Testis (tissue), 3 donors: ENCODE results near the gene TRMT44. TPM values are rescaled to one million over a fixed set of nuclear protein-coding genes. Genes with fewer than 3 reads are reported as not detected.
A peak's percentile ranks its signal among the peaks of the same experiment; 100 is the strongest.

ENCODE experiments used
- DNase-seq: peaks from one replicate; pipeline ENCODE4 v3.0.0-alpha.2; 2019
- H3K27ac ChIP-seq, 2 donors: fragments of 200-600 bp; sonication (generic); one replicate each; pipeline ENCODE4 v1.5.1; 2019
- H3K27me3 ChIP-seq: fragments of 200-600 bp; sonication (generic); one replicate; pipeline ENCODE4 v1.5.1; 2019
- H3K36me3 ChIP-seq: fragments of 200-600 bp; sonication (generic); one replicate; pipeline ENCODE4 v1.5.1; 2017; ENCODE audit warnings: low read depth; ENCODE audit errors: missing control alignments
- H3K4me1 ChIP-seq: fragments of 200-600 bp; sonication (generic); one replicate; pipeline ENCODE4 v1.5.1; 2019
- H3K4me3 ChIP-seq, 2 donors: fragments of 200-600 bp; sonication (generic); one replicate each; pipeline ENCODE4 v1.5.1; 2017 to 2019
- H3K9me3 ChIP-seq: fragments of 200-600 bp; sonication (generic); one replicate; pipeline ENCODE4 v1.5.1; 2017
- POLR2A ChIP-seq: fragments of 450-650 bp; IDR thresholded peaks from one replicate; pipeline ENCODE4 v1.6.1; 2017; ENCODE audit warnings: antibody characterized with exemption, mild to moderate bottlenecking, moderate library complexity
- WGBS, 2 donors: methylation state at CpG; one replicate each; pipeline ENCODE4 v1.1.5; 2018; 5-methylcytosine and 5-hydroxymethylcytosine counted together
- intact Hi-C: fragments of 100-400 bp; cut with DNase I; formaldehyde crosslinking; loops from one replicate; pipeline ENCODE4 v1.15.1; 2023; ENCODE audit warnings: low total_unique reads
- polyA plus RNA-seq: library from polyadenylated mRNA; stranded (reverse); fragments of 350-450 nt; fragmentation: Illumina TruSeq; extraction: RNeasy Lipid Tissue Mini Kit (QIAGEN cat#74804); gene quantifications from one replicate; pipeline ENCODE4 v1.2.3, GENCODE V29; 2014; ENCODE audit warnings: low read depth, low replicate concordance; ENCODE audit not compliant: insufficient read depth
- total RNA-seq, 2 donors: library from RNA; depleted of rRNA; stranded (reverse); fragments of >200 nt; gene quantifications; one replicate each; pipeline ENCODE4 v1.2.3, GENCODE V29; 2016
- TF ChIP-seq, protein P1 (sequence below), 3 experiments: fragments of 450-650 bp in 2 of 3; fragments of 200-600 bp in 1 of 3; sonication (generic) in 1 of 3; IDR thresholded peaks; one replicate each; pipeline ENCODE4 v1.5.1; 2016 to 2019; ENCODE audit warnings: antibody characterized with exemption in 3 of 3, mild to moderate bottlenecking in 2 of 3, moderate library complexity in 1 of 3

TRMT44 gene
- total and polyA plus RNA-seq, 3 donors from 2014 or later: 20.9 to 52.7 (median 41.3) TPM

DNA sequence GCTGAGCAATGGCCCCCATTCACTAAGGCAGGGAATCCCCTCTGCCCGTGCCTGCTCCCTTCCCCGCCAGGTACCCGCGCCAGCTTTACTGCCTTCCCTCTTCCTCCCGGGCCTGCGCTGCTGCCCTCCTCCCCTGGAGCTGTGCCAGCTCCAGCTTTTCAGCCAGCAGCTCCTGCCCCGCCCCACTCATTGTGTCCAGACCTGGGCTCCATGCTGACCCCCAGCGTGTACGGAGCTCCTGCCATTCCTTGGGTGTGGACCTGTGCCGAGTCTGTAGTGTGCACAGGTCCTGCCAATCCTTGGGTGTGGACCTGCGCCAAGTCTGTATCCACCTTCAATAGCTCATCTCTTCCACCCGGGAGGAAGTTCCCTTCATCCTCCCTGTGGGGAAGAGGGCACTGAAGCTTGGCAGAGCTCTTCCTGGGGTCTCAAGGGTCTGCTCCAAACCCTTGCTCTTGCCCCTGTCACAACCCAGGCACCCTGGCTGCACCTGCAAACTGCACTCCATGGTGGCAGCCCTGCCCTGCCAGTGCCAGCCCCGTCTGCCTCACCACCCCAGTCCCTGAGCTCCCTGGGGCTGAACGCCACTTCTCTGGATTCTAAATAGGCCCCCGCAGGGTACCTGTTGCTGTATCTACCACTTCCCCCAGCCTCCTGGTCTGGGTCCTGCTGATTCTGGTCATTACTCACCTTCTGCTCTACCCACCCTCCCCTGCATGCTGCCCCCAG is 63.9 kb downstream of the TRMT44 start:
- intact Hi-C loops: no loop called here
- Histone ChIP-seq H3K27ac (no peak overlapping the region), H3K9me3 (no peaks in the 10 kb centered on the region), H3K27me3 (no peaks in the 10 kb centered on the region), H3K4me1 (peaks cover 39% of the 10 kb centered on the region), H3K4me3 (no peak overlapping the region), H3K36me3 (no peaks in the 10 kb centered on the region)
- DNase-seq: no peak
- TF ChIP-seq, protein P1, sequence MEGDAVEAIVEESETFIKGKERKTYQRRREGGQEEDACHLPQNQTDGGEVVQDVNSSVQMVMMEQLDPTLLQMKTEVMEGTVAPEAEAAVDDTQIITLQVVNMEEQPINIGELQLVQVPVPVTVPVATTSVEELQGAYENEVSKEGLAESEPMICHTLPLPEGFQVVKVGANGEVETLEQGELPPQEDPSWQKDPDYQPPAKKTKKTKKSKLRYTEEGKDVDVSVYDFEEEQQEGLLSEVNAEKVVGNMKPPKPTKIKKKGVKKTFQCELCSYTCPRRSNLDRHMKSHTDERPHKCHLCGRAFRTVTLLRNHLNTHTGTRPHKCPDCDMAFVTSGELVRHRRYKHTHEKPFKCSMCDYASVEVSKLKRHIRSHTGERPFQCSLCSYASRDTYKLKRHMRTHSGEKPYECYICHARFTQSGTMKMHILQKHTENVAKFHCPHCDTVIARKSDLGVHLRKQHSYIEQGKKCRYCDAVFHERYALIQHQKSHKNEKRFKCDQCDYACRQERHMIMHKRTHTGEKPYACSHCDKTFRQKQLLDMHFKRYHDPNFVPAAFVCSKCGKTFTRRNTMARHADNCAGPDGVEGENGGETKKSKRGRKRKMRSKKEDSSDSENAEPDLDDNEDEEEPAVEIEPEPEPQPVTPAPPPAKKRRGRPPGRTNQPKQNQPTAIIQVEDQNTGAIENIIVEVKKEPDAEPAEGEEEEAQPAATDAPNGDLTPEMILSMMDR (IDR thresholded peaks at IDR 0.05): no peak
- no peak for TF ChIP-seq POLR2A
- 57 to 71% methylated on average over 14 to 15 of the region's 15 CpGs for WGBS, 2 donors

DNA sequence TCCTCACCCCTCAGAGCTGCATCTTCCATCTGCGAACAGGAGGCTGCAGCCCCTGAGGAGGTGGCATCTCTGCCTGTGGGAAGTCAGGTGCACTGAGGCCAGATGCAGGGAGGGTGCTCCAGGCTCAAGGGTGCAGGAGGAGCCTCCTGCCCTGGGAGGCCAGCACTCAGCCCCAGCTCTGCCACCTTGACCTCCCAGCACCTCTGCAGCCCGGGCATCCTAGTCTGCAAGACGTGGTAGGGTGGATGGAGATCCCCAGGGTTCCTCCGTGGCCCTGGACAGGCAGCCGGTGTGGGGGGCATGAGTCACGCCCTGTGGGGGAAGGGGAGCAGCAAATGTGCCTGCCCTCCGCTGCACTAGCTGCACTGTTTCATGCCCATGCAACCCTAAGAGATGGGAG is 64.7 kb downstream of the TRMT44 start:
- H3K4me3 ChIP-seq: no peak overlapping the region
- H3K27me3 ChIP-seq: no peaks in the 10 kb centered on the region
- H3K9me3 ChIP-seq: no peaks in the 10 kb centered on the region
- TF ChIP-seq POLR2A: no peak
- TF ChIP-seq, protein P1 (IDR thresholded peaks at IDR 0.05): no peak
- no peak for DNase-seq
- WGBS, 2 donors: 96 to 100% methylated on average over 1 to 7 of the region's 7 CpGs
- intact Hi-C loops: no loop called here
- no peaks in the 10 kb centered on the region for H3K36me3 ChIP-seq
- peaks cover 39% of the 10 kb centered on the region for H3K4me1 ChIP-seq
- H3K27ac ChIP-seq: no peak overlapping the region

DNA sequence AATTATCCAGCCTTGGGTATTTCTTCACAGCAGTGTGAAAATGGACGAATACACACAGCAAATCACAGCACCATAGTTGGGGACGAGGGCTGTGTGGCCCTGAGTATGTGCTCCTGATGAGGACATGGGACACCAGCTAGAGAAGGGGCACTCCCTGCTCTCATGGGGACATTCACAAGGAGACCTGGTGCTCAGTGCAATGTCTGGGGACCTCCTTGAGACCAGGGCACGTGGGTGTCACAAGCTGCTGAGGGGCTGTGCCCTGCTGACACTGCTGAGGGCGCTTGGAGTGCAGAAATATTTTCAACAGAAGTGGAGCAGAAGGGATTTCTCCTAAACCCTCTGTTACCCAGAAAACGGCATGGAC is 65.4 kb downstream of the TRMT44 start:
- DNase-seq: no peak
- 41 to 50% methylated on average over 5 of the region's 5 CpGs for WGBS, 2 donors
- H3K4me1 ChIP-seq: peaks cover 39% of the 10 kb centered on the region
- H3K27ac ChIP-seq: peak overlapping the region in 1 of 2 donors; percentile 29
- TF ChIP-seq, protein P1 (IDR thresholded peaks at IDR 0.05): no peak
- TF ChIP-seq POLR2A: no peak
- no peak overlapping the region for H3K4me3 ChIP-seq
- H3K9me3 ChIP-seq: no peaks in the 10 kb centered on the region
- H3K36me3 ChIP-seq: no peaks in the 10 kb centered on the region
- no peaks in the 10 kb centered on the region for H3K27me3 ChIP-seq
- intact Hi-C loops: no loop called here

DNA sequence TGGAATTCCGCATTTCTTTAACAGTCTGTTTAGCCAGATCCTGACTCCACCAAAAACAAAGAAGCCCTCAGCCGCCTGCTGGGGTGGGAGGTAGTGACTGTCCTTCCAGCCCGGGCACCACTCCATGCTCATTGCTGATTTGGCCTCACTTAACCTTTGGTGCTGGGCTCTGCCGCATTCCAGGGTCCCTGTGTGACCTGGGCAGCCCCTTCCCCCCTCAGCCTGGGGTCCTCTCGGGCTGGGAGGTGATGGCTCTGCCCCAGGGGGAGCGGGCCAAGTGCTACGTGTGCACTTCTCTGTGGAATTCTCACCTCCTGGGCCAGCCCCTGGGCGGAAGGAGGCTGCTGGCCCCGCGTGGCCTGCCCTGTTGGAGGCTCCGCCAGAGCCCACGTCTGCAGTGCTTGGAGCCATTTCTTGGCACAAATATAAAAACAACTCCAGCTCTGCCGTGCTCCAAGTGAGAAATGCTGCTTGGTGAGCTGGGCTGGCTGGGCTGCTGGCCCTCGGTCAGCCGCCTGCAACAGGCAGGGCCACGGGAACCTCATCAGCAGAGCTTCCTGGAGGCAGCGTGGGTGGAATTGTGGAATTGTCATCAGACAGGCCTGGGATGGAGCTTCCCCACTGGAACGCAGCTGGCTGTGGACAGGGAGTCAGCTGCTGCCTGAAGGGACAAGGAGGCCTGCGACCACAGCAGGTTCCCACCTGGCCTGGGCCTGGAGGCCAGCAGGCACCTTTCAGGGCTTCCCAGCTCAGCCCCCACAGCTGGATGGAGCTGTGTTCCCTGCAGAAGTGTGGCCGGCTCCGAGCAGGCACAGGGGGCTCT is 66.0 kb downstream of the TRMT44 start:
- intact Hi-C loops: no loop called here

More for the DNA sequence above, 66.0 kb downstream of the TRMT44 start:
- peak overlapping the region; percentile 36 to 77 for H3K27ac ChIP-seq
- H3K27me3 ChIP-seq: no peaks in the 10 kb centered on the region
- TF ChIP-seq, protein P1 (IDR thresholded peaks at IDR 0.05): peak in 1 of 3 experiments; percentile 2
- TF ChIP-seq POLR2A: no peak
- WGBS, 2 donors: 27 to 39% methylated on average over 8 to 18 of the region's 21 CpGs
- peaks cover 39% of the 10 kb centered on the region for H3K4me1 ChIP-seq
- H3K36me3 ChIP-seq: no peaks in the 10 kb centered on the region
- no peaks in the 10 kb centered on the region for H3K9me3 ChIP-seq
- H3K4me3 ChIP-seq: no peak overlapping the region
- DNase-seq: peak; percentile 69
